GM18511 (cell line): ENCODE data around the gene ZNF432.
"Not testable (repeated sequence)": the region's sequence is repeated elsewhere in the genome, so short reads cannot be mapped to it uniquely, and the experiment has no call there.

Source experiments
- ATAC-seq: cut with Tn5 transposase; IDR thresholded peaks from one replicate; pipeline ENCODE4 v1.9.1; 2021; ENCODE audit warnings: mild to moderate bottlenecking, moderate library complexity; ENCODE audit not compliant: unreplicated experiment

ZNF432 gene

GRCh38 chr19:52048555-52049501 lies at the start of gene ZNF432:
ZNF432 (minus strand) TSS chr19:52048838; CDS start chr19:52046868, 1,970 bp downstream.
- ATAC-seq = peak; percentile 96

GRCh38 chr19:52096416-52096815 lies 47.8 kb upstream of the ZNF432 start:
- not testable (repeated sequence) for ATAC-seq

DNA sequence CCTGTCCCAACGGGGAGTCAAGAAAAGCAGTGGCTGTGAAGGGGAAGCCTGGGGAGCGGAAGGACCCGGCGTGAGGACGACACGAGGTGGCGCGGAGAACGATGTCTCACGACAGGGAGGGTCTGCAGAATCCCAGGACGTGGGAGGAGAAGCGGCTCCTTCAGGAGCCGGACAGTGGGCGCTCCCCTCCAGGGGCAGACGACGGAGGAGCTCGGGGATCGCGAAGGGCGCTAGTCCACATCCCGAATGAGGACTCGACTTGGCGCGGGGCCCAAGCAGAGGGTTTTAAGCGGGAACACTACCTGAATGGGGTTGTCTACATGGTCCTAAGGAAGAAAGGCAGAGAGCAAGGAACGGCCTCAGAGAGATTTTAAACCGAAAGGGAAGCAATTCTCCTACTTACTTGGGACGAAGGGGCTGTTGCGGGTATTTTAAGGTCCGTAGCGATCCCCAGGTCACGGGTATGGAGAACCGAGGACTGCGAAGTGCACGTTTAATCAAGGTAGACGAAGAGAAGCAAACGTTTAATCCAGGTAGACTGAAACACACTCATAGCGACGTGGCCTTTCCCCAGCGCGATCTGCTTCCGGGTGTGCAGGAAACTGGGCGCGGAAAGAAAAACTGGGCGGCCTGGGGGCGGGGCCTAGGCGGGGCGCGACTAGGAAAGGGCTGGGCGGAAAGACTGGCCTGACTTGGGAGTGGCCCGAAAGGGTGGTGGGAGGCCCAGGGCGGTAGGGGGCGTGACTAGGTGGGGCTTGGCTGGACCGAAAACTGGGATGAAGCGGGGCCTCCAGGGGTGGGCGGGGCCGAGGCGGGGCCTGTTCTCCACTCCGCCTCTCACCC lies 46.8 kb upstream of the ZNF432 start, which contains the start of gene ZNF841:
ZNF841 (minus strand) TSS at position 594 of the 843 bp plus-strand sequence. CDS start 10,964 bp downstream, outside the sequence.
- ATAC-seq = peak; percentile 98

GRCh38 chr19:52094526-52095130 lies 46.0 kb upstream of the ZNF432 start:
- no peak for ATAC-seq

- ATAC-seq = no peak
Observed at GRCh38 chr19:52086481-52086880, 37.8 kb upstream of the ZNF432 start.

- ATAC-seq = no peak
Observed at GRCh38 chr19:52070496-52070895, 21.9 kb upstream of the ZNF432 start.

DNA sequence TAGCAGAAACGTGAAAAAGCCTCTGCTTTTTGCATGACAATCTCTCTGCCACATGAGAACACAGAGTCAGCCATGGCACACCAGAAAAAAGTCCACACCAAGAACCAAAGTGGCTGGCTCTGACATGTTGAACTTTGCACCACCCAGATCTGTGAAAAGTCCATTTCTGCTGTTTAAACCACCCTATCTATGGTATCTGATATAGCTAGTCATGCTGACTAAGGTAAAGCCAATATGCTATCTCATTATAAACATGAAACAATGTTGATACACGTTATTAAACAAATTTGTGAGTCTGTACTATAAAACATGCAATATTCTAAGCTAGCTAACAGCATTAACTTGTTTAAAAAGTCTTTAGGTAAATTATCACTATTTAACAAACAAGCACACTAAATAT lies 21.0 kb upstream of the ZNF432 start:
- no peak for ATAC-seq

DNA sequence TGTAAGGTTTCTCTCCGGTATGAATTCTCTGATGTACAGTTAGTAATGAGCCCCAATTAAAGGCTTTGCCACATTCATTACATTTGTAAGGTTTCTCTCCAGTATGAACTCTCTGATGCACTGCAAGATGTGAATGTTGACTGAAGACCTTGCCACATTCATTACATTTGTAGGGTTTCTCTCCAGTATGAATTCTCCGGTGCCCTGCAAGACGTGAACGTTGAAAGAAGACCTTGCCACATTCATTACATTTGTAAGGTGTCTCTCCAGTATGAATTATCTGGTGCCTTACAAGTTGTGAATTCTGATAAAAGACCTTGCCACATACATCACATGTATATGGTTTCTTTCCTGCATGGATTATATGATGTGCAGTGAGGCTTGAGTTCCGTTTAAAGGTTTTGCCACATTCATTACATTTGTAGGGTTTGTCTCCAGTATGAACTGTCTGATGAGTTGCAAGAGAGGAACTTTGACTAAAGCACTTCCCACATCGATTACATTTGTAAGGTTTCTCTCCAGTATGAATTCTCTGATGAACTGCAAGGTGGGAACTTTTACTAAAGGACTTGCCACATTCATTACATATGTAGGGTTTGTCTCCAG lies 17.7 kb upstream of the ZNF432 start:
- no peak for ATAC-seq

DNA sequence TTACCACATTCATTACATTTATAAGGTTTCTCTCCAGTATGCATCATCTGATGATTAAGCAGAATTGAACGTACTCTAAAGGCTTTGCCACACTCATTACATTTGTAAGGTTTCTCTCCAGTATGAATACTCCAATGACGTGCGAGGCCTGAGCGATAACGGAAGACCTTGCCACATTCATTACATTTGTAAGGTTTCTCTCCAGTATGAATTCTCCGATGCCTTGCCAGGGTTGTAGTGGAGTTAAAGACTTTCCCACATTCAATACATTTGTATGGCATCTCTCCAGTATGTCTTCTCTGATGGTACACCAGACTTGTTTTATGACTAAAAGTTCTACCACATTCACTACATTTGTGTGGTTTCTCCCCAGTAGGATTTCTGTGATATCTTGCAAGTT lies 16.8 kb upstream of the ZNF432 start:
- ATAC-seq = no peak

DNA sequence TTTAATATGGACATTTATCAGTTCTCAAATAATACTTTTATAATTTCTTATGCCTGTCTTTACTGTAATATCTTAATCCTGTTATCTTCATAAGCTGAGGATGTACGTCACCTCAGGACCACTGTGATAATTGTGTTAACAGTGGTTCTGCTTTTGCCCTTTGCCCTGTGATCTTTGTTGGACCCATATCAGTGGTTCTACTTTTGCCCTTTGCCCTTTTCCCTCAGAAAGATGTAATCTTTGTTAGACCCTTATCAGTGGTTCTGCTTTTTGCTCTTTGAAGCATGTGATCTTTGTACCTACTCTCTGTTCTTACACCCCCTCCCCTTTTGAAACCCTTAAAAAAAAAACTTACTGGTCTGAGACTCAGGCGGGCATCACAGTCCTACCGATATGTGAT lies 7.8 kb upstream of the ZNF432 start:
- not testable (repeated sequence) for ATAC-seq

- ATAC-seq = not testable (repeated sequence)
Observed at GRCh38 chr19:52051736-52052135, 3.1 kb upstream of the ZNF432 start.

- ATAC-seq = no peak
Observed at GRCh38 chr19:52039169-52039568, 9.5 kb downstream of the ZNF432 start.

DNA sequence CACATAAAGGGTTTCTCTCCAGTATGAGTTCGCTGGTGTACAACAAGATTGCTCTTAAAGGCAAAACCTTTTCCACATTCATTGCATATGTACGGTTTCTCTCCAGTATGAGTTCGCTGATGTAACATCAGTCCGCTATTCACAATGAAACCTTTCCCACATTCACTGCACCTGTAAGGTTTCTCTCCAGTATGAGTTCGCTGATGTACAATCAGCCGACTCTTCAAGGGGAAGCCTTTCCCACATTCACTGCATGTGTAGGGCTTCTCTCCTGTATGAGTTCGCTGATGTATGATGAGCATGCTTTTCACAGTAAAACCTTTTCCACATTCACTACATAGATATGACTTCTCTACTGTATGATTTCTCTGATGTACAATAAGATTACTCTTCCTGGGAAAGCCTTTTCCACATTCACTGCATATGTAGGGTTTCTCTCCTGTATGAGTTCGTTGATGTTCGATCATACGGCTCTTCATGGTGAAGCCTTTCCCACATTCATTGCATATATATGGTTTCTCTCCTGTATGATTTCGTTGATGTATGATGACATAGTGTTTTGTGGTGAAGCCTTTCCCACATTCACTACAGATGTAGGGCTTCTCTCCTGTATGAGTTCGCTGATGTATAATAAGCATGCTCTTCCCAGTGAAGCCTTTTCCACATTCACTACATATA lies 14.4 kb downstream of the ZNF432 start:
- ATAC-seq = no peak

DNA sequence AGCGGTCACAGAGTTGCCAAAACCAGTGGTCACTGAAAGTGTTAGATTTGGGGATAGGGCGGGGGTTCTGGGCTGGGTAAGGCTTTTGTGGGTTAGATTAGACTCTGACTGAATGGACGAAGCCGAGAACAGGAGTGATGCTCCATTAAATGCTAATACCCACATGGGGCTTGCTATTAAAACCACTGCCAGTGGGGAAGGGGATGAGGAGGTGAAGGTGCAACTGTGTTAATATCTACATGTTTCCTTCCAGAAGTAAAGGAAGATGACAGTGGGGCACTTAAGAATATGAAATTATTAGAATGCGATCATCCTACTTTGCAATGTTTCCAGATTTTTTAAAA lies 19.9 kb downstream of the ZNF432 start:
- peak; percentile 40 for ATAC-seq

GRCh38 chr19:52028027-52028779 lies 20.4 kb downstream of the ZNF432 start, which contains the start of gene ZNF614:
ZNF614 (minus strand) TSS chr19:52028379; CDS start chr19:52025745, 2,634 bp downstream.
- ATAC-seq = peak; percentile 92

DNA sequence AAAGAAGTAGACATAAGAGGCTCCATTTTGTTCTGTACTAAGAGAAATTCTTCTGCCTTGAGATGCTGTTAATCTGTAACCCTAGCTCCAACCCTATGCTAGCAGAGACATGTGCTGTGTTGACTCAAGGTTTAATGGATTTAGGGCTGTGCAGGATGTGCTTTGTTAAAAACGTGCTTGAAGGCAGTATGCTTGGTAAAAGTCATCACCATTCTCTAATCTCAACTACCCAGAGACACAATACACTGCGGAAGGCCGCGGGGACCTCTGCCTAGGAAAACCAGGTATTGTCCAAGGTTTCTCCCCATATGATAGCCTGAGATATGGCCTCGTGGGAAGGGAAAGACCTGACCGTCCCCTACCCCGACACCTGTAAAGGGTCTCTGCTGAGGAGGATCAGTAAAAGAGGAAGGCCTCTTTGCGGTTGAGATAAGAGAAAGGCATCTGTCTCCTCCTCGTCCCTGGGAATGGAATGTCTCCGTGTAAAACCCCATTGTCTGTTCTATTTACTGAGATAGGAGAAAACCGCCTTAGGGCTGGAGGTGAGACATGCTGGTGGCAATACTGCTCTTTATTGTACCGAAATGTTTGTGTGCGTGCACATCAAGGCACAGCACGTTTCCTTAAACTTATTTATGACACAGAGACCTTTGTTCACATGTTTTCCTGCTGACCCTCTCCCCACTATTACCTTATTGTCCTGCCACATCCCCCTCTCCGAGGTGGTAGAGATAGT lies 22.2 kb downstream of the ZNF432 start:
- ATAC-seq = not testable (repeated sequence)

DNA sequence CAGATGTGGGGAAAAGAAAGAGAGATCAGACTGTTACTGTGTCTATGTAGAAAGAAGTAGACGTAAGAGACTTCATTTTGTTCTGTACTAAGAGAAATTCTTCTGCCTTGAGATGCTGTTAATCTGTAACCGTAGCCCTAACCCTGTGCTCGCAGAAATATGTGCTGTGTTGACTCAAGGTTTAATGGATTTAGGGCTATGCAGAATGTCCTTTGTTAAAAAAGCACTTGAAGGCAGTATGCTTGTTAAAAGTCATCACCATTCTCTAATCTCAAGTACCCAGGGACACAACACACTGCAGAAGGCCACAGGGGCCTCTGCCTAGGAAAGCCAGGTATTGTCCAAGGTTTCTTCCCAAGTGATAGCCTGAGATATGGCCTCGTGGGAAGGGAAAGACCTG lies 24.2 kb downstream of the ZNF432 start:
- not testable (repeated sequence) for ATAC-seq

GRCh38 chr19:52022193-52022592 lies 26.4 kb downstream of the ZNF432 start:
- ATAC-seq = no peak

DNA sequence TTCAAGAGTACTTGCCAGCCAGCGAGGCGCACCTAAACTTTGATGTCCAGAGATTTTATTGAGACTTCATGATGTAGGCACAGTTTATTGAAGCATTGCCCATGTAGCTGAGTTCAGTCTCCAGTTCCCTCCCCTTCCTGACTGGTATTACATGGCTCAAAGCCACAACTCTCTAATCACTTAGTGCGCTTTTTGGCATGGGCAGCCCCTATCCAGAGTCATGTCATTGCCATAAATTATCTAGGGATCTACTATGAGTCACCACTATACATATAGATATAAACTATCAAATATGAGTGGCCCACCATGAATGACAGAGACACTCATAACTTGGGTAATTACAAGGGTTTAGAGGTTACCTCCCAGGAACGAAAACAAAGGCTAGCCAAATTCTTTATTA lies 28.1 kb downstream of the ZNF432 start:
- ATAC-seq = no peak
